HCT116 (cell line): ENCODE results near the gene NTNG1. TPM values are rescaled to one million over a fixed set of nuclear protein-coding genes. Genes with fewer than 3 reads are reported as not detected.

Experiments
- ATAC-seq: fragments of 200-7000 bp; cut with Tn5 transposase; 2 replicates; pipeline ENCODE4 v1.9.1; 2020; ENCODE audit warnings: mild to moderate bottlenecking, moderate library complexity
- BruUV-seq: library from RNA; stranded (reverse); fragments of 400-500 nt; replicated peaks from 2 replicates; lab custom pipeline; 2021; lab: Mats Ljungman, UMichigan
- CTCF ChIA-PET: fragments of 300-600 bp; sonication (Branson Sonifier 250); formaldehyde crosslinking; loops from one replicate; lab custom pipeline; 2021; ENCODE audit warnings: antibody characterized with exemption; lab: Charles Lee
- POLR2A ChIA-PET: fragments of 300-600, 350-600 bp; sonication (Branson Sonifier 250); formaldehyde crosslinking; loops from one replicate; lab custom pipeline; 2021; ENCODE audit warnings: antibody characterized with exemption; lab: Charles Lee
- RAD21 ChIA-PET, 2 experiments: fragments of 300-600 bp; sonication (Branson Sonifier 250); formaldehyde crosslinking; loops; one replicate each; lab custom pipeline; 2023; ENCODE audit warnings: low total read pairs in 2 of 2; ENCODE audit not compliant: uncharacterized antibody in 2 of 2, unreplicated experiment in 2 of 2, low non-redundant PET in 1 of 2; lab: Charles Lee
- DNase-seq: peaks from one replicate; pipeline ENCODE4 v3.0.0-alpha.2; 2010; ENCODE audit warnings: low read depth, low spot score
- H2AFZ ChIP-seq: fragments of 200-600 bp; shearing (Covaris generic), sonication (generic); 2 replicates; pipeline ENCODE4 v1.6.1; 2017; ENCODE audit warnings: low read depth, mixed run types, mixed read lengths, antibody characterized with exemption, low read length; ENCODE audit not compliant: poor library complexity, severe bottlenecking
- H3K27ac ChIP-seq: 2 replicates; pipeline ENCODE4 v1.5.1; 2012; ENCODE audit warnings: low read depth, low read length
- H3K27me3 ChIP-seq: fragments of 200-600 bp; sonication (generic); 2 replicates; pipeline ENCODE4 v1.6.1; 2016; ENCODE audit warnings: mixed run types, low read length, mixed read lengths; ENCODE audit not compliant: insufficient read depth
- H3K36me3 ChIP-seq, 2 experiments: fragments of 200-500 bp in 1 of 2; fragments of 200-600 bp in 1 of 2; sonication (Bioruptor generic) in 1 of 2; sonication (generic) in 1 of 2; 2 replicates each; pipeline versions ENCODE4 v1.5.1 to v1.6.1; 2014 to 2016; ENCODE audit warnings: low read length in 2 of 2, inconsistent platforms in 1 of 2, mixed read lengths in 1 of 2, mixed run types in 1 of 2; ENCODE audit not compliant: insufficient read depth in 2 of 2, control insufficient read depth in 1 of 2
- H3K4me1 ChIP-seq, 2 experiments: fragments of 200-600 bp in 1 of 2; sonication (generic) in 1 of 2; 2 replicates each; pipeline versions ENCODE4 v1.5.1 to v1.6.1; 2012 to 2017; ENCODE audit warnings: low read length in 2 of 2, inconsistent platforms in 1 of 2, mild to moderate bottlenecking in 1 of 2, mixed read lengths in 1 of 2, mixed run types in 1 of 2, moderate library complexity in 1 of 2; ENCODE audit not compliant: insufficient read depth in 2 of 2, control insufficient read depth in 1 of 2
- H3K4me2 ChIP-seq: fragments of 200-600 bp; sonication (generic); 2 replicates; pipeline ENCODE4 v1.6.1; 2017; ENCODE audit warnings: mixed run types, low read length, mixed read lengths
- H3K4me3 ChIP-seq, 2 experiments: fragments of 200-600 bp in 1 of 2; sonication (generic) in 1 of 2; replicated peaks in 1 of 2; 2 replicates each; pipeline ENCODE4 v1.5.1; 2011 to 2016; ENCODE audit warnings: low read length in 2 of 2, control low read depth in 1 of 2, low read depth in 1 of 2, mild to moderate bottlenecking in 1 of 2, mixed read lengths in 1 of 2, mixed run types in 1 of 2
- H3K79me2 ChIP-seq: fragments of 200-600 bp; sonication (generic); 2 replicates; pipeline ENCODE4 v1.6.1; 2017; ENCODE audit warnings: mild to moderate bottlenecking, mixed run types, low read length, moderate library complexity, mixed read lengths; ENCODE audit not compliant: insufficient read depth
- H3K9ac ChIP-seq: fragments of 200-600 bp; sonication (generic); 2 replicates; pipeline ENCODE4 v1.6.1; 2016; ENCODE audit warnings: low read length, mixed read lengths
- H3K9me2 ChIP-seq: fragments of 200-600 bp; sonication (generic), shearing (Covaris generic); 2 replicates; pipeline ENCODE4 v1.6.1; 2017; ENCODE audit warnings: mixed run types, mild to moderate bottlenecking, moderate library complexity; ENCODE audit not compliant: insufficient read depth
- H3K9me3 ChIP-seq, 2 experiments: fragments of 200-500 bp in 1 of 2; fragments of 200-600 bp in 1 of 2; sonication (Bioruptor generic) in 1 of 2; sonication (generic) in 1 of 2; 2 replicates each; pipeline ENCODE4 v1.6.1; 2014 to 2017; ENCODE audit warnings: low read length in 2 of 2, mixed read lengths in 2 of 2, inconsistent platforms in 1 of 2, low read depth in 1 of 2, mild to moderate bottlenecking in 1 of 2, mixed run types in 1 of 2, moderate library complexity in 1 of 2; ENCODE audit not compliant: control insufficient read depth in 1 of 2, insufficient read depth in 1 of 2
- H4K20me1 ChIP-seq: fragments of 200-600 bp; sonication (generic), shearing (Covaris generic); 2 replicates; pipeline ENCODE4 v1.6.1; 2017; ENCODE audit warnings: mixed run types, mild to moderate bottlenecking, moderate library complexity; ENCODE audit not compliant: insufficient read depth
- CBX3 ChIP-seq: IDR thresholded peaks from 2 replicates; pipeline ENCODE4 v1.6.1; 2012; ENCODE audit warnings: low read depth
- CEBPB ChIP-seq: IDR thresholded peaks from 2 replicates; pipeline ENCODE4 v1.6.1; 2012; ENCODE audit warnings: low read depth
- EGR1 ChIP-seq: IDR thresholded peaks from 2 replicates; pipeline ENCODE4 v1.6.1; 2012; ENCODE audit warnings: low read depth
- FOSL1 ChIP-seq: IDR thresholded peaks from 2 replicates; pipeline ENCODE4 v1.6.1; 2012; ENCODE audit warnings: low read depth
- JUND ChIP-seq: IDR thresholded peaks from 2 replicates; pipeline ENCODE4 v1.6.1; 2012
- POLR2A ChIP-seq: IDR thresholded peaks from 2 replicates; pipeline ENCODE4 v1.7.0; 2011; ENCODE audit warnings: borderline replicate concordance; ENCODE audit not compliant: insufficient read depth, insufficient read length; ENCODE audit errors: extremely low read depth
- POLR2AphosphoS5 ChIP-seq: IDR thresholded peaks from 2 replicates; pipeline ENCODE4 v1.6.1; 2011; ENCODE audit warnings: mild to moderate bottlenecking, low read depth, low read length, moderate library complexity
- RAD21 ChIP-seq: IDR thresholded peaks from 2 replicates; pipeline ENCODE4 v1.6.1; 2012; ENCODE audit warnings: low read depth, mild to moderate bottlenecking
- SIN3A ChIP-seq: IDR thresholded peaks from 2 replicates; pipeline ENCODE4 v1.6.1; 2012; ENCODE audit warnings: low read depth
- SRF ChIP-seq: IDR thresholded peaks from 2 replicates; pipeline ENCODE4 v1.6.1; 2012; ENCODE audit warnings: low read depth
- YY1 ChIP-seq: IDR thresholded peaks from 2 replicates; pipeline ENCODE4 v1.6.1; 2011; ENCODE audit warnings: low read length, low read depth, moderate library complexity, mild to moderate bottlenecking; ENCODE audit not compliant: insufficient replicate concordance; ENCODE audit errors: extremely low read depth
- ZFX ChIP-seq: fragments of 450-650 bp; IDR thresholded peaks from 2 replicates; pipeline ENCODE4 v1.6.1; 2017
- intact Hi-C: fragments of 100-400 bp; cut with micrococcal nuclease; formaldehyde crosslinking; loops from 2 replicates; pipeline ENCODE4 v1.10.0; 2022
- total RNA-seq: library from RNA; stranded (reverse); gene quantifications from one replicate; pipeline ENCODE4 v1.2.1, GENCODE V29; 2021; ENCODE audit not compliant: unreplicated experiment
- TF ChIP-seq, protein P1 (sequence below): IDR thresholded peaks from 2 replicates; pipeline ENCODE4 v1.6.1; 2012
- TF ChIP-seq, protein P2 (sequence below): IDR thresholded peaks from 2 replicates; pipeline ENCODE4 v1.6.1; 2012; ENCODE audit warnings: low read depth

NTNG1 gene
- total RNA-seq, 1 experiment from 2014 or later, result not detected

GRCh38 chr1:107378426-107378825, 237.6 kb downstream of the NTNG1 start:
- CTCF ChIA-PET, result no interaction called here
- H3K9ac ChIP-seq, result no peak overlapping the region
- no peak for TF ChIP-seq POLR2A
- no peak for TF ChIP-seq SRF
- TF ChIP-seq CEBPB, result no peak
- TF ChIP-seq, all 23 proteins: peak for 0
- Histone ChIP-seq H3K4me1 (no peaks in the 10 kb centered on the region), H3K9me2 (no peaks in the 10 kb centered on the region), H2AFZ (no peak overlapping the region), H3K9me3 (peaks cover 0 to 11% of the 10 kb centered on the region in 2 experiments; a peak in 2 of 4 replicates), H3K36me3 (no peaks in the 10 kb centered on the region), H4K20me1 (no peaks in the 10 kb centered on the region), H3K79me2 (no peaks in the 10 kb centered on the region), H3K27me3 (no peaks in the 10 kb centered on the region), H3K27ac (no peak overlapping the region), H3K4me2 (no peak overlapping the region), H3K4me3 (no peak overlapping the region)
- BruUV-seq, result no TSS peak
- POLR2A ChIA-PET, result no interaction called here
- ATAC-seq, result no peak
- intact Hi-C loops, result no loop called here
- no peak for DNase-seq
- RAD21 ChIA-PET, result no interaction called here

GRCh38 chr1:107378866-107379265, 238.0 kb downstream of the NTNG1 start:
- Histone ChIP-seq H3K27ac (no peak overlapping the region), H4K20me1 (no peaks in the 10 kb centered on the region), H3K4me1 (no peaks in the 10 kb centered on the region), H3K36me3 (no peaks in the 10 kb centered on the region), H3K4me2 (no peak overlapping the region), H3K4me3 (no peak overlapping the region), H3K9ac (no peak overlapping the region), H3K27me3 (no peaks in the 10 kb centered on the region)
- RAD21 ChIA-PET, result no interaction called here
- CTCF ChIA-PET, result no interaction called here
- POLR2A ChIA-PET, result no interaction called here
- no peak for DNase-seq
- intact Hi-C loops, result no loop called here
- no peak for ATAC-seq
- TF ChIP-seq CEBPB (no peak), SIN3A (no peak), ZFX (no peak), POLR2AphosphoS5 (no peak), YY1 (no peak), JUND (no peak), EGR1 (no peak), POLR2A (no peak), CBX3 (no peak), FOSL1 (no peak), RAD21 (no peak), SRF (no peak)
- TF ChIP-seq, protein P1, sequence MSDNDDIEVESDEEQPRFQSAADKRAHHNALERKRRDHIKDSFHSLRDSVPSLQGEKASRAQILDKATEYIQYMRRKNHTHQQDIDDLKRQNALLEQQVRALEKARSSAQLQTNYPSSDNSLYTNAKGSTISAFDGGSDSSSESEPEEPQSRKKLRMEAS, result no peak
- TF ChIP-seq, protein P2, sequence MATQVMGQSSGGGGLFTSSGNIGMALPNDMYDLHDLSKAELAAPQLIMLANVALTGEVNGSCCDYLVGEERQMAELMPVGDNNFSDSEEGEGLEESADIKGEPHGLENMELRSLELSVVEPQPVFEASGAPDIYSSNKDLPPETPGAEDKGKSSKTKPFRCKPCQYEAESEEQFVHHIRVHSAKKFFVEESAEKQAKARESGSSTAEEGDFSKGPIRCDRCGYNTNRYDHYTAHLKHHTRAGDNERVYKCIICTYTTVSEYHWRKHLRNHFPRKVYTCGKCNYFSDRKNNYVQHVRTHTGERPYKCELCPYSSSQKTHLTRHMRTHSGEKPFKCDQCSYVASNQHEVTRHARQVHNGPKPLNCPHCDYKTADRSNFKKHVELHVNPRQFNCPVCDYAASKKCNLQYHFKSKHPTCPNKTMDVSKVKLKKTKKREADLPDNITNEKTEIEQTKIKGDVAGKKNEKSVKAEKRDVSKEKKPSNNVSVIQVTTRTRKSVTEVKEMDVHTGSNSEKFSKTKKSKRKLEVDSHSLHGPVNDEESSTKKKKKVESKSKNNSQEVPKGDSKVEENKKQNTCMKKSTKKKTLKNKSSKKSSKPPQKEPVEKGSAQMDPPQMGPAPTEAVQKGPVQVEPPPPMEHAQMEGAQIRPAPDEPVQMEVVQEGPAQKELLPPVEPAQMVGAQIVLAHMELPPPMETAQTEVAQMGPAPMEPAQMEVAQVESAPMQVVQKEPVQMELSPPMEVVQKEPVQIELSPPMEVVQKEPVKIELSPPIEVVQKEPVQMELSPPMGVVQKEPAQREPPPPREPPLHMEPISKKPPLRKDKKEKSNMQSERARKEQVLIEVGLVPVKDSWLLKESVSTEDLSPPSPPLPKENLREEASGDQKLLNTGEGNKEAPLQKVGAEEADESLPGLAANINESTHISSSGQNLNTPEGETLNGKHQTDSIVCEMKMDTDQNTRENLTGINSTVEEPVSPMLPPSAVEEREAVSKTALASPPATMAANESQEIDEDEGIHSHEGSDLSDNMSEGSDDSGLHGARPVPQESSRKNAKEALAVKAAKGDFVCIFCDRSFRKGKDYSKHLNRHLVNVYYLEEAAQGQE, result no peak
- TF ChIP-seq, all 23 proteins: peak for 0
- no TSS peak for BruUV-seq
- H3K9me3 ChIP-seq, result peaks cover 0 to 11% of the 10 kb centered on the region in 2 experiments; a peak in 2 of 4 replicates
- H2AFZ ChIP-seq, result no peak overlapping the region
- H3K9me2 ChIP-seq, result no peaks in the 10 kb centered on the region
- H3K79me2 ChIP-seq, result no peaks in the 10 kb centered on the region
